HUES48 (cell line): ENCODE results near the gene C2CD4C.
"Not testable (repeated sequence)": the region's sequence is repeated elsewhere in the genome, so short reads cannot be mapped to it uniquely, and the experiment has no call there.

Source experiments
- H3K27ac ChIP-seq: one replicate; pipeline ENCODE4 v1.7.0; 2013; ENCODE audit warnings: low read depth, low read length, inconsistent platforms
- H3K27me3 ChIP-seq: 2 replicates; pipeline ENCODE4 v1.6.1; 2013; ENCODE audit warnings: mild to moderate bottlenecking, low read length; ENCODE audit not compliant: control insufficient read depth, insufficient read depth
- H3K36me3 ChIP-seq: 2 replicates; pipeline ENCODE4 v1.6.1; 2013; ENCODE audit warnings: low read length; ENCODE audit not compliant: control insufficient read depth, insufficient read depth
- H3K4me1 ChIP-seq: 2 replicates; pipeline ENCODE4 v1.6.1; 2013; ENCODE audit warnings: mild to moderate bottlenecking, low read length; ENCODE audit not compliant: control insufficient read depth, insufficient read depth
- H3K4me3 ChIP-seq: 2 replicates; pipeline ENCODE4 v1.5.1; 2013; ENCODE audit warnings: mild to moderate bottlenecking, low read depth, low read length
- H3K9ac ChIP-seq: 2 replicates; pipeline ENCODE4 v1.6.1; 2013; ENCODE audit warnings: mild to moderate bottlenecking, low read depth, low read length, moderate library complexity
- H3K9me3 ChIP-seq: 2 replicates; pipeline ENCODE4 v1.6.1; 2013; ENCODE audit warnings: low read length; ENCODE audit not compliant: control insufficient read depth, insufficient read depth

Gene C2CD4C

DNA sequence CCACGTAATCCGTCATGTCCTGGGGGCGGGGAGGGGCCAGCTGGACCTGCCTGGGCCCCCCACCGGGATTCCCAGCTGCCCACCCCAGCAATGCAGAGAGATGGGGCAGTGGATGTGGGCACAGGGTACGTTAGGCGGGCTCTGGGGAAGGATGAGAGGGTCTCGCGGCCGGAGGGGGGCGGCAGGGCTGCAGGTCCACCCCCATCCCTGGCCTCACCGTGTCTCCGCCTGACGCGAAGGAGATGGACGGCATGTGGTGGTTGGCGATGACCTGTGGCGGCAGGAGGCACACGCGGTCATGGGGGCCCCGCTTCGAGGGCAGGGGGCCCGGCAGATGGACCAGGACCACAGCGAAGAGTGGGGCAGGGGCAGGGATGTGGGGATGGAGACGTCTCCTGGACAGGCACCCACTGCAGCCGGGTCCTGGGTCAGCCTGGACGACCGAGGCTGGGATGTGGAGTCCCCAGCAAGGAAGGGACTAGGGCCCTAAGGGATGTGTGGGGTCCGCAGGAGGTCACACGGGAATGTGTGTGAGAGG is 27.5 kb upstream of the C2CD4C start:
- Histone ChIP-seq H3K27ac (no peak overlapping the region), H3K9ac (no peak overlapping the region), H3K36me3 (peaks cover 5% of the 10 kb centered on the region), H3K27me3 (no peaks in the 10 kb centered on the region), H3K9me3 (peaks cover 4% of the 10 kb centered on the region), H3K4me3 (no peak overlapping the region), H3K4me1 (no peaks in the 10 kb centered on the region)

DNA sequence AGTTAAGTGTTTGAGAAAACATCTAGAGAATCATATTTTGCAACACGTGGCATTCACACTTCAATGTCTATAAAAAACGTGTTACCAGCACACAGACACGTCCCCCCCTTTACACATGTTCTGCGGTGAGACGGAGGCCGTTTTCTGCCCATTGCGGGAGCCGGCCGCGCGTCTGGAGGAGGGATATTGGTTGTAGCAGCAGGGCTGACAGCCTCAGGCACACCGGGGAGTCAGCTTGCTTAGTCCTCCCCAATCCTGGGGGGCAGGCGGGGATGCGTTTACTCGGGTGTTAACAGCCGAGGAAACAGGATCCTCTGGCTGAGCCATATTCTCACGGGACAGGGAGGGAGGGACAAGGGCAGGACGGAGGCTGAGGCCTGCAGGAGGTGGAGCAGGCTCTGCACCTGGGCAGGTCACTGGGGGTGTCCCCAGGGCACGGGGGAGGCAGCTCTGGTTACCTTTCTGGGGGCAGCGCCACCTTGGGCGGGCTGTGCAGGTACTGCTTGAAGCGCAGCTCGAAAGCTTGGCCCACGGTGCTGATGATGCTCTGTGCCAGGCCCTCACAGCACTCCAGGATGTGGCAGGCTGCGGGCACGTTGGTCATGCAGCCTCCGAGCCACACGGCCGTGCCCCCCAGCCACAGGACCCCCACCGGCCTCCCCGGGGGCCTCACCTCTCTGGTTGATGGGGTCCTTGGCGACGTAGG is 26.9 kb upstream of the C2CD4C start:
- H3K36me3 ChIP-seq = peaks cover 5% of the 10 kb centered on the region
- H3K27me3 ChIP-seq = no peaks in the 10 kb centered on the region
- H3K27ac ChIP-seq = no peak overlapping the region
- no peak overlapping the region for H3K4me3 ChIP-seq
- H3K4me1 ChIP-seq = no peaks in the 10 kb centered on the region
- no peak overlapping the region for H3K9ac ChIP-seq
- peaks cover 4% of the 10 kb centered on the region for H3K9me3 ChIP-seq

DNA sequence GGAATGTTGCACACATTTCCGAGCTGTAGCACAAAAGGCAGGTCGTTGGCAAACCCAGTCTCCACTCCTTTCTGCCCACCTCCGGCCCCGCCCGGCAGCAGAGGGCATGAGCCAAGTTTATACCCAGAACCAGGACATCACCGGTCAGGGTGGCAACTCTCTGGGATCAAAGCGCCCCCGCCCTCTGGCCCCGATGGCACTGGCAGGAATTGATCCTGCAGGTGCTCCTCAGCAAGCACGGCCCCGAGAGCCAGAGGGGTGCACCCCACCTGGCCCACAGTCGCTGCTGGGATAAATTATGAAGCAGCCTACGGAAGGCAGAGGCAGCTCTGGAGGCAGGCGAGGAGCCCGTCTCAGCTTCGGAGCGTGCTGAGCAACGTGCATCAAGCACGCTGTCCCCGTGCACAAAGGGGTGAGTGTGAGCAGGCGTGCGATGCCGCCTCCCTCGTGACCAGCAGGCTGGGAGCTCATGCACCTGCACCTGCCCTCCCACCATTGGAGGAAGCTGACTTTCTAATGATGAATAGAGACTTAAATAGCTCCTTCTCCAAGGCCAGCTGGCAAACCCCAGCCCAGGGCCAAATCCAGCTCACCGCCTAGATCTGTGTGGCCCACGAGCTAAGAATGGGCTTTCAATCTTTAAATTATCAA is 26.2 kb upstream of the C2CD4C start:
- Histone ChIP-seq H3K9ac (no peak overlapping the region), H3K27ac (no peak overlapping the region), H3K4me1 (no peaks in the 10 kb centered on the region), H3K4me3 (no peak overlapping the region), H3K36me3 (peaks cover 6% of the 10 kb centered on the region), H3K27me3 (no peaks in the 10 kb centered on the region), H3K9me3 (peaks cover 7% of the 10 kb centered on the region)

DNA sequence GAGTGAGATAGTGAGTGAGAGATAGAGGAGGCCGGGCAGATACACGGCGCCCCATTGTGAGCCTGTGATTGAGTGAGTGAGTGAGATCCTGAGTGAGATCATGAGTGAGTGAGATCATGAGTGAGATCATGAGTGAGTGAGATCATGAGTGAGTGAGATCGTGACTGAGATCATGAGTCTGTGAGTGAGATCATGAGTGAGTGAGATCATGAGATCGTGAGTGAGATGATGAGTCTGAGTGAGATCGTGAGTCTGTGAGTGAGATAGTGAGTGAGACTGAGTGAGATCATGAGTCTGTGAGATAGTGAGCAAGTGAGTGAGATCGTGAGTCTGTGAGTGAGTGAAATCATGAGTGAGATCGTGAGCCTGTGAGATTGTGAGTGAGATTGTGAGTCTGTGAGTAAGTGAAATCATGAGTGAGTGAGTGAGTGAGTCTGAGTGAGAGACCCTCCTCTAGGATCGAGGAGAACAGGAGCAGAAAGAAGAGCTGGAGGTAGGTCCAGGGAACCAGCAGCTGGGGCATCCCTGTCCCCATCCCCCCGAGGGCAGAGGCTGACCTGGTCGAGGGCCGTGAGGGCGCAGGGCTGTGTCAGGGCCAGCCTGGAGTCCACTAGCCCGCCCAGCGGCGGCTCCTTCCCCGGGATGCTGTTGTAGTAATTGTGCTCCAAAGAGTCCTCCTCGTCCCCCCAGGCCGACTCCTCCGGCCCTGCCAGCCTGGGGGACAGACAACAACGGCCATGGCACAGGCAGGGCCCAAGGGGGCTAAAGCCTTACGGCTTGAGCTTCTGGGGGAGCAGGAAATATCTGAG is 25.4 kb upstream of the C2CD4C start:
- H3K36me3 ChIP-seq = peaks cover 8% of the 10 kb centered on the region

DNA sequence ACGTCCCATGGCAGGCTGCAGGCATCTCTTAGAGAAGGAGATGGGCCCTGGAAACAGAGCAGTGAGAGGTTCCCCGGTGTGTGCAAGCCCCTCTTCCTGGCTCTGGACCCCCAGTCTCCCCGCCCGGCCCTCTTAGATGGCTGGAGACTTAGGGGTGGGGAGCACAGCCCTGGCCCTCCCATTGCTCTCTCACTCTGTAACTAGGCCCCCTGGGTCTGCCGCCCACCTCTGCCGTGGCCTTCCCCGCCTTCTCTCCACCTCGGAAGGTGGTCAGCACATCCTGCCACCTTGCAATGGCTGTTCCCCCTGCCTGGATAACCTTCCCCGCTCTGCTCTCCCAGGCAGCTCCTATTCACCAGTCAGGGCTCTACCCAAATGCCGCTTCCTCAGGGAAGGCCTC is 21.8 kb upstream of the C2CD4C start:
- peaks cover 8% of the 10 kb centered on the region for H3K9me3 ChIP-seq
- H3K9ac ChIP-seq = no peak overlapping the region
- no peak overlapping the region for H3K4me3 ChIP-seq
- no peak overlapping the region for H3K27ac ChIP-seq
- no peaks in the 10 kb centered on the region for H3K4me1 ChIP-seq
- no peaks in the 10 kb centered on the region for H3K27me3 ChIP-seq
- peaks cover 8% of the 10 kb centered on the region for H3K36me3 ChIP-seq

More for the DNA sequence above, 25.4 kb upstream of the C2CD4C start:
- no peaks in the 10 kb centered on the region for H3K4me1 ChIP-seq
- no peak overlapping the region for H3K27ac ChIP-seq
- H3K9ac ChIP-seq = no peak overlapping the region
- H3K4me3 ChIP-seq = no peak overlapping the region
- H3K9me3 ChIP-seq = peaks cover 8% of the 10 kb centered on the region
- no peaks in the 10 kb centered on the region for H3K27me3 ChIP-seq

DNA sequence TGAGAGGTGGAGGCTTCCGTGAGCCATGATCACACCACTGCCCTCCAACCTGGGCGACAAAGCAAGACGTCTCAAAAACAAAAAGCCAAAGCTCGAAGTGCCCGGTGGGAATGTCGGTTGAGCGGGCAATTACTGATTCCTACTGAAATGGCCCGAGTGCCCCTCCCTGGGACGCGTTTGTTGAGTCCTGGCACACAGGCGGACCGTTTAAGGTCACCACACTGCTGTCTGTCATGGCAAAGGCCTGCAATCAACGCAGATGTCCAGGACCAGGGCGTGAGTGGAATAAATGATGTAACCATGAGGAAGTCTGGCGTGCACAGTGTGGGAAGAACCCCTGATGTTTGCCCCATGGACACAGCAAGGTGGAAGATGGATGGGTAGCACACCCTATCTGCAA is 19.2 kb upstream of the C2CD4C start:
- no peaks in the 10 kb centered on the region for H3K4me1 ChIP-seq
- H3K4me3 ChIP-seq = no peak overlapping the region
- H3K9me3 ChIP-seq = peaks cover 4% of the 10 kb centered on the region; the same call in 1 of the 2 replicates
- H3K27ac ChIP-seq = no peak overlapping the region
- 0 out of 2 replicates have a peak, but pooled peaks cover 3% of the 10 kb centered on the region for H3K36me3 ChIP-seq
- no peak overlapping the region for H3K9ac ChIP-seq
- no peaks in the 10 kb centered on the region for H3K27me3 ChIP-seq

DNA sequence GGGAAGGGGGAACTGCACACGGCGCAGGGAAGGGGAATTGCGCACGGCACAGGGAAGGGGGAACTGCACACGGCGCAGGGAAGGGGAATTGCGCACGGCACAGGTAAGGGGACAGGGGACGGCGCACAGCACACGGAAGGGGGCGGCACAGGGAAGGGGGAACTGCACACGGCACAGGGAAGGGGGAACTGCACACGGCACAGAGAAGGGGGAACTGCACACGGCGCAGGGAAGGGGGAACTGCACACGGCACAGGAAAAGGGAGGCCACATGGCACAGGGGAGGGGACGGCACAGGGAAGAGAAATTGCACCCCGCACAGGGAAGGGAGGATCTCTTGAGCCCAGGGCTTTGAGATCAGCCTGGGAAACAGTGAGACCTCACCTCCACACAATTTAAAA is 18.7 kb upstream of the C2CD4C start:
- not testable (repeated sequence) for H3K9me3 ChIP-seq, H3K27me3 ChIP-seq, H3K9ac ChIP-seq, H3K4me3 ChIP-seq, H3K36me3 ChIP-seq, H3K27ac ChIP-seq, H3K4me1 ChIP-seq

DNA sequence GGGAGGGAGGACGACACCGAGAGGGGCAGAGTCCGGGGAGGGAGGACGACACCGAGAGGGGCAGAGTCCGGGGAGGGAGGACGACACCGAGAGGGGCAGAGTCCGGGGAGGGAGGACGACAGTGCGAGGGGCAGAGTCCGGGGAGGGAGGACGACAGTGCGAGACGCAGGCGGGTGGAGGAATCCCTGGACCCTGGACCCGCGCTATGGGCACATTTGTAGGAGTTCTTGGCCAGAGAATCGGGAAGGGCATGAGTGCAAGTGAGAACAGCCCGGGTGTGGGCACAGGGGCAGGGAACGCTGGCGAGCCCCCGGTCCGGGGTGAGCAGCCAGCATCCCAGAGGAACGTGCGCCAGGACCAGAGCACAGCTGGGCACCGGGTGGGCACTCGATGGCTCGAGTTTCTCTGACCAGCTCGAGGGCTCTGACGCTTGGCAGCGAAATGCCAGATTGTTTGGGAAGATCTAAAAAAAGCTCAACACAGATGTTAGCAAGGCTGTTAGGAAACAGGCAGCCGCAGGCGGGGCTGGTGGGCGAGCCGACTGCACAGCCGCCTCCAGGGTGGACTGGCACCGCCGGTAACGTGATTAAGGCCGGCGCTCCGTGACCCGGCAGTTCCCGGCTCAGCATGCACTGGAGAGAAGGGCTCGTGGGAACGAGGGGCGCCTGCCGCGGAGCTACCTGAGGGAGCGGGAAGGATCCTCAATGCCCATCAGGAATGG is 17.9 kb upstream of the C2CD4C start:
- H3K9me3 ChIP-seq = peaks cover 4% of the 10 kb centered on the region; the same call in 1 of the 2 replicates
- 0 out of 2 replicates have a peak, but pooled peaks cover 3% of the 10 kb centered on the region for H3K36me3 ChIP-seq
- H3K4me3 ChIP-seq = no peak overlapping the region
- no peaks in the 10 kb centered on the region for H3K27me3 ChIP-seq
- H3K4me1 ChIP-seq = no peaks in the 10 kb centered on the region
- no peak overlapping the region for H3K27ac ChIP-seq
- no peak overlapping the region for H3K9ac ChIP-seq

DNA sequence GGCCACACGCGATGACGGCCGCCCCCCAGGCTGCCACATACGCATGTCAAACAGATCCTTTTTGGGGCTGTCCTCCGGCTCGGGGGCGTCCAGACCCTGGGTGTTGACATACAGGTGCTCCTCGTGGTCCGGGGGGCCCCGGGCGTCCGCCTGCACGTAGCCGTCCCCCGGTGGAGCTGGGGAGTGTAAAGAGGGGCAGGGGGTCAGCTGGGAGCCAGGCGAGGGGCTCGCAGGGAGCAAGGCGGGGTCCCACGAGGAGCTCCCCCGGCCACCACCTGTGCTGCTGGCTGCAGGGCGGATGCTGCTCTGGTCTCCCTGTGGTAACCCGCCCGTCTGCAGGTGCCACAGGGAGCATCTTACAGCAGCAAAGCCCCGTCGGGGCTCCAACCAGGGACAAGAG is 16.1 kb upstream of the C2CD4C start:
- Histone ChIP-seq H3K9me3 (no peaks in the 10 kb centered on the region), H3K36me3 (0 out of 2 replicates have a peak, but pooled peaks cover under 1% of the 10 kb centered on the region), H3K27me3 (no peaks in the 10 kb centered on the region), H3K27ac (no peak overlapping the region), H3K4me3 (no peak overlapping the region), H3K4me1 (no peaks in the 10 kb centered on the region), H3K9ac (no peak overlapping the region)

DNA sequence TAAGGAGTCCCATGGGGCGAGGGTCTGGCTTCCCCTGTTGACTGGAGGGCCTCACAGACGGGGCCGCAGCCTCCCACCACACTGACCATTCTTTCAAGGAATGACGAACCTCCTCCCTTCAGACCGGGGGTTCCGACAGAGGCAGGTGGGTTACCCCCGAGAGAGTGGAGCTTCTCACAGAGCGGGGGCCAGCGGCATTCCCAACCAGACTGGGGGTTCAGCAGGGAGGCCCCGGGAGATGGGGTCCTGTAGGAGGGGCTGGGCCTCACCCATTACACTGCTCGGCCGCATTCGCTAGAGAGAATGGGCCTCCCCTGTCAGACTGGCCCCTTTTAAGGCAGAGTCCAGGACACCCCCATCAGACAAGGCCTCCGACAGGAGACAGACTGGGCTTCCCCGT is 15.6 kb upstream of the C2CD4C start:
- Histone ChIP-seq H3K4me1 (no peaks in the 10 kb centered on the region), H3K36me3 (no peaks in the 10 kb centered on the region), H3K4me3 (no peak overlapping the region), H3K9me3 (no peaks in the 10 kb centered on the region), H3K27ac (no peak overlapping the region), H3K27me3 (no peaks in the 10 kb centered on the region), H3K9ac (no peak overlapping the region)
